GM23338 (cell line): ENCODE results near the gene FSIP1.

Source experiments
- CTCF ChIP-seq, 2 experiments: fragments of 200-600 bp in 1 of 2; sonication (generic) in 1 of 2; conservative IDR thresholded peaks; 2 replicates each; pipeline versions ENCODE4 v1.5.1 to v1.6.1; 2016 to 2017; ENCODE audit warnings: antibody characterized with exemption in 2 of 2, low read depth in 2 of 2, mild to moderate bottlenecking in 2 of 2, moderate library complexity in 1 of 2
- ETS1 ChIP-seq: IDR thresholded peaks from 2 replicates; pipeline ENCODE4 v1.6.1; 2016; ENCODE audit warnings: antibody characterized with exemption
- EZH2phosphoT487 ChIP-seq: fragments of 200-600 bp; sonication (generic); IDR thresholded peaks from one replicate; pipeline ENCODE4 v1.8.1; 2018; ENCODE audit warnings: antibody characterized with exemption; ENCODE audit not compliant: unreplicated experiment
- POLR2AphosphoS5 ChIP-seq: IDR thresholded peaks from 2 replicates; pipeline ENCODE4 v1.6.1; 2016; ENCODE audit warnings: antibody characterized with exemption, low read depth
- ZNF331 ChIP-seq: fragments of 250-450 bp; sonication (Bioruptor Pico); IDR thresholded peaks from 2 replicates; pipeline ENCODE4 v1.5.0; 2020; ENCODE audit warnings: low read depth, mild to moderate bottlenecking, moderate library complexity

- TF ChIP-seq POLR2AphosphoS5 (no peak), CTCF (conservative IDR thresholded peaks at IDR 0.05; ENCODE audit: low read depth in 2 of 2) (no peak), ETS1 (no peak), EZH2phosphoT487 (no peak), ZNF331 (no peak)
These were observed 184.3 kb downstream of the FSIP1 start for GRCh38 chr15:39598186-39598850.
